Medulla oblongata (tissue), 1 donor: ENCODE measurements around the gene NELFA.

Source experiments
- DNase-seq: peaks from one replicate; pipeline ENCODE4 v3.0.0-alpha.2; 2015; ENCODE audit errors: extremely low spot score

NELFA gene

GRCh38 chr4:1982124-1983052, 26.4 kb downstream of the NELFA start:
- DNase-seq: no peak

GRCh38 chr4:1981251-1982058, 27.3 kb downstream of the NELFA start:
- no peak for DNase-seq

- no peak for DNase-seq
These were observed 28.2 kb downstream of the NELFA start for GRCh38 chr4:1980561-1981041.

GRCh38 chr4:1979477-1980196, 29.1 kb downstream of the NELFA start:
- DNase-seq: no peak

GRCh38 chr4:1978741-1979476, 29.9 kb downstream of the NELFA start:
- no peak for DNase-seq

- DNase-seq: no peak
These were observed 30.5 kb downstream of the NELFA start for GRCh38 chr4:1978226-1978625.

- DNase-seq: no peak
These were observed 32.1 kb downstream of the NELFA start for GRCh38 chr4:1976416-1977352.

- DNase-seq: no peak
These were observed 32.9 kb downstream of the NELFA start for GRCh38 chr4:1975880-1976279.

GRCh38 chr4:1975391-1975801, 33.4 kb downstream of the NELFA start:
- DNase-seq: no peak

GRCh38 chr4:1974840-1975239, 33.9 kb downstream of the NELFA start:
- no peak for DNase-seq

GRCh38 chr4:1973661-1974060, 35.1 kb downstream of the NELFA start:
- DNase-seq: no peak

- no peak for DNase-seq
These were observed 35.6 kb downstream of the NELFA start for GRCh38 chr4:1973218-1973617.

- DNase-seq: no peak
These were observed 36.4 kb downstream of the NELFA start for GRCh38 chr4:1972414-1972813.

- DNase-seq: no peak
These were observed 37.1 kb downstream of the NELFA start for GRCh38 chr4:1971456-1972200.

GRCh38 chr4:1970926-1971325, 37.8 kb downstream of the NELFA start:
- DNase-seq: no peak

GRCh38 chr4:1969928-1970723, 38.6 kb downstream of the NELFA start:
- no peak for DNase-seq

- DNase-seq: no peak
These were observed 40.0 kb downstream of the NELFA start for GRCh38 chr4:1968686-1969295.

- no peak for DNase-seq
These were observed 41.1 kb downstream of the NELFA start for GRCh38 chr4:1967512-1968149.
